HG02588 (cell line): ENCODE results near the gene DCUN1D4.

ENCODE experiments used
- ATAC-seq: cut with Tn5 transposase; IDR thresholded peaks from one replicate; pipeline ENCODE4 v1.9.1; 2021; ENCODE audit warnings: mild to moderate bottlenecking, moderate library complexity; ENCODE audit not compliant: unreplicated experiment

Gene DCUN1D4

GRCh38 chr4:51853027-51853682, 10.2 kb downstream of the DCUN1D4 start:
- ATAC-seq = no peak

GRCh38 chr4:51855270-51855669, 12.3 kb downstream of the DCUN1D4 start:
- ATAC-seq = no peak

GRCh38 chr4:51855751-51856150, 12.8 kb downstream of the DCUN1D4 start:
- no peak for ATAC-seq

GRCh38 chr4:51858605-51859202, 15.8 kb downstream of the DCUN1D4 start:
- ATAC-seq = no peak

GRCh38 chr4:51859476-51860031, 16.6 kb downstream of the DCUN1D4 start:
- no peak for ATAC-seq

- ATAC-seq = no peak
These were observed 19.2 kb downstream of the DCUN1D4 start for GRCh38 chr4:51862199-51862598.

- no peak for ATAC-seq
These were observed 19.8 kb downstream of the DCUN1D4 start for GRCh38 chr4:51862781-51863180.

GRCh38 chr4:51865717-51866116, 22.8 kb downstream of the DCUN1D4 start:
- ATAC-seq = no peak

GRCh38 chr4:51866835-51867234, 23.9 kb downstream of the DCUN1D4 start:
- no peak for ATAC-seq

- ATAC-seq = no peak
These were observed 24.9 kb downstream of the DCUN1D4 start for GRCh38 chr4:51867689-51868448.

- ATAC-seq = no peak
These were observed 25.5 kb downstream of the DCUN1D4 start for GRCh38 chr4:51868449-51868847.

GRCh38 chr4:51870441-51871188, 27.7 kb downstream of the DCUN1D4 start:
- ATAC-seq = no peak

- ATAC-seq = no peak
These were observed 29.5 kb downstream of the DCUN1D4 start for GRCh38 chr4:51872283-51872997.

GRCh38 chr4:51874551-51874950, 31.6 kb downstream of the DCUN1D4 start:
- ATAC-seq = no peak

- no peak for ATAC-seq
These were observed 35.5 kb downstream of the DCUN1D4 start for GRCh38 chr4:51878431-51878830.

GRCh38 chr4:51880016-51880915, 37.3 kb downstream of the DCUN1D4 start:
- no peak for ATAC-seq

- ATAC-seq = no peak
These were observed 41.1 kb downstream of the DCUN1D4 start for GRCh38 chr4:51884055-51884454.

- ATAC-seq = no peak
These were observed 41.7 kb downstream of the DCUN1D4 start for GRCh38 chr4:51884606-51885005.

- no peak for ATAC-seq
These were observed 42.4 kb downstream of the DCUN1D4 start for GRCh38 chr4:51885363-51885762.
